ENCODE data around the gene CLRN1. TPM values are rescaled to one million over a fixed set of nuclear protein-coding genes. Genes with fewer than 3 reads are reported as not detected.

Gene CLRN1
- total RNA-seq, 2 experiments from 2014 or later: not detected

DNA sequence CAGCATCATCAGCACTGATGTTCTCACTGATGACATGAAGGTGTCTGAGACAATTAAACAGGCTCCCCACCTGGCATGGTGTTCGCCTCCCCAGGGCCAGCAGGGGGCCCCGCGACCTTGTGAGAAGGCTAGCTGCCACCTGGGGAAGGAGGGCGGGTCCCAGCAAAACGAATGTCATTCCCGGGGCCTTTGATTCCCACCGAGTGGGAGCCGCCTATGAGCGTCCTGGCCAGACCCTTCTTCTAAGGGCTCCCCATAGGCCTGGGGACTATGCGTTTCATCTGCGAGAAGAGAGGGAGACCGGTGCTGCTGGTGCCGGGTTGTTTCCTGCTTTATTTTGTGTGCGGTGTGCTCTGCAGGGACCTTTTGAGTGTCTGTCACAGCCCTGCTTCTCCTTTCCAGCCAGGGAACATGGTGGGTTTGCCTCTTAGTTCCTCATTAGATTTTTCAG is 46.8 kb downstream of the CLRN1 start:
- peak; percentile 84 for ATAC-seq (ENCODE audit: low read depth)
- H3K9me3 Mint-ChIP-seq: no peaks in the 10 kb centered on the region
- H3K36me3 Mint-ChIP-seq: no peaks in the 10 kb centered on the region
- peaks cover 3% of the 10 kb centered on the region for H3K4me1 Mint-ChIP-seq
- H3K4me3 Mint-ChIP-seq: peak overlapping the region; percentile 61
- DNase-seq: peak; percentile 68
- POLR2A ChIA-PET: no interaction called here
- peaks cover 15% of the 10 kb centered on the region for H3K27me3 Mint-ChIP-seq
- H3K27ac Mint-ChIP-seq: no peak overlapping the region

GRCh38 chr3:150922611-150923010 is 49.9 kb downstream of the CLRN1 start:
- Mint-ChIP-seq H3K27me3 (peaks cover 14% of the 10 kb centered on the region), H3K27ac (no peak overlapping the region), H3K4me1 (peaks cover 3% of the 10 kb centered on the region), H3K9me3 (no peaks in the 10 kb centered on the region), H3K4me3 (no peak overlapping the region), H3K36me3 (no peaks in the 10 kb centered on the region)
- DNase-seq (no peak), ATAC-seq (ENCODE audit: low read depth) (no peak)
- POLR2A ChIA-PET: no interaction called here

- peaks cover 14% of the 10 kb centered on the region for H3K27me3 Mint-ChIP-seq
Observed at GRCh38 chr3:150921209-150921608, 51.3 kb downstream of the CLRN1 start.

DNA sequence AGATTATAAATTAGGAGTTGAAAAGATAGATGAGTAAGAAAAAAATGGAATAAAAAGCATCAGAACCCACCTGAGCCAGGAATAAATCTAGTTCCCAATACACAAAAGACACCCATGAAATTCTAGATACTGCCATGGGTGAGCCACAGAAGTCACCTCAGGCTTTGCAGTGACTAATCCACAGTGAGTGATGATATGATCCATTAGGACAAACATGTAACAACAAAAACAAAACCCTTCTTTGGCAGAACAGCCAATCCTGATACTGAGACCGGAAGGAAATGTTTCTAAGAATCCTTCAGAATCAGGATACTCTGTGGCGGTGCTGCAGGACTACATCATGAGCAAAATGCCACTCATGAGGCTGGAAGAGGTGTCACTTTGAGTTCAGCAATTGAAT is 52.3 kb downstream of the CLRN1 start:
- Mint-ChIP-seq H3K36me3 (no peaks in the 10 kb centered on the region), H3K27ac (no peak overlapping the region), H3K4me3 (no peak overlapping the region), H3K9me3 (no peaks in the 10 kb centered on the region), H3K27me3 (peaks cover 14% of the 10 kb centered on the region), H3K4me1 (no peaks in the 10 kb centered on the region)
- ATAC-seq (ENCODE audit: low read depth) (no peak), DNase-seq (no peak)
- POLR2A ChIA-PET: no interaction called here

More at GRCh38 chr3:150921209-150921608, 51.3 kb downstream of the CLRN1 start:
- no peak for ATAC-seq (ENCODE audit: low read depth)
- H3K36me3 Mint-ChIP-seq: no peaks in the 10 kb centered on the region
- no peak overlapping the region for H3K4me3 Mint-ChIP-seq
- no peaks in the 10 kb centered on the region for H3K9me3 Mint-ChIP-seq
- POLR2A ChIA-PET: no interaction called here
- no peak for DNase-seq
- H3K4me1 Mint-ChIP-seq: peaks cover 3% of the 10 kb centered on the region
- H3K27ac Mint-ChIP-seq: no peak overlapping the region

DNA sequence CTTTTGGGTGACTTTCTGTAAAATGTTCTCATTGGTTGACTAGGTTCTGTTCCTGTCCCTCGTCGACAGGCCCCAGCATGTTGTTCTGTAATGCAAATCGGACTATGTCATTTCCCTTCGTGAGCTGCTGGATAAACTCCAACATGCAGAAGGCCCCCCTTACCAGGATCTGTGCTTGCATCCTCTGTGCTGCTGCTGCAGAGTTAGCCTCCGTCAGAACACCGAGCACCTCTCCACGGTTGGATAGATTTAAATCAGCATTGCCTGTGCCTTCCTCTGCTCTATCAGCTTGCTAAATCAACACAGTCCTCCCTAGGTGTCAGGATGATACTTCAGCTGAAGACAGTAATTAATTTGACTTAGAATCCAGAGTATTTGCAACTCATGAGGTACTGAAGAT is 54.6 kb downstream of the CLRN1 start:
- H3K36me3 Mint-ChIP-seq: no peaks in the 10 kb centered on the region
- no peaks in the 10 kb centered on the region for H3K9me3 Mint-ChIP-seq
- DNase-seq: no peak
- H3K4me3 Mint-ChIP-seq: no peak overlapping the region
- peaks cover 8% of the 10 kb centered on the region for H3K27me3 Mint-ChIP-seq
- ATAC-seq (ENCODE audit: low read depth): no peak
- H3K4me1 Mint-ChIP-seq: no peaks in the 10 kb centered on the region
- POLR2A ChIA-PET: no interaction called here
- H3K27ac Mint-ChIP-seq: no peak overlapping the region

GRCh38 chr3:150913133-150913922 is 59.2 kb downstream of the CLRN1 start:
- DNase-seq: no peak
- Mint-ChIP-seq H3K4me3 (no peak overlapping the region), H3K27ac (no peak overlapping the region), H3K9me3 (no peaks in the 10 kb centered on the region), H3K36me3 (no peaks in the 10 kb centered on the region), H3K27me3 (peaks cover 8% of the 10 kb centered on the region), H3K4me1 (no peaks in the 10 kb centered on the region)
- POLR2A ChIA-PET: no interaction called here
- ATAC-seq (ENCODE audit: low read depth): no peak

GRCh38 chr3:150912501-150912900 is 60.0 kb downstream of the CLRN1 start:
- H3K27me3 Mint-ChIP-seq: peaks cover 13% of the 10 kb centered on the region
- no peaks in the 10 kb centered on the region for H3K36me3 Mint-ChIP-seq
- ATAC-seq (ENCODE audit: low read depth): no peak

GRCh38 chr3:150911771-150912170 is 60.8 kb downstream of the CLRN1 start:
- Mint-ChIP-seq H3K9me3 (no peaks in the 10 kb centered on the region), H3K27me3 (peaks cover 17% of the 10 kb centered on the region), H3K4me1 (no peaks in the 10 kb centered on the region), H3K4me3 (no peak overlapping the region), H3K27ac (no peak overlapping the region), H3K36me3 (no peaks in the 10 kb centered on the region)
- POLR2A ChIA-PET: no interaction called here
- ATAC-seq (ENCODE audit: low read depth) (no peak), DNase-seq (no peak)

More at GRCh38 chr3:150912501-150912900, 60.0 kb downstream of the CLRN1 start:
- Mint-ChIP-seq H3K4me3 (no peak overlapping the region), H3K27ac (no peak overlapping the region), H3K9me3 (no peaks in the 10 kb centered on the region), H3K4me1 (no peaks in the 10 kb centered on the region)
- POLR2A ChIA-PET: no interaction called here
- DNase-seq: no peak

GRCh38 chr3:150906461-150906860 is 66.1 kb downstream of the CLRN1 start:
- Mint-ChIP-seq H3K9me3 (no peaks in the 10 kb centered on the region), H3K36me3 (no peaks in the 10 kb centered on the region), H3K27me3 (peaks cover 41% of the 10 kb centered on the region), H3K4me3 (no peak overlapping the region), H3K27ac (no peak overlapping the region), H3K4me1 (no peaks in the 10 kb centered on the region)
- POLR2A ChIA-PET: no interaction called here
- ATAC-seq (ENCODE audit: low read depth): no peak
- DNase-seq: no peak

GRCh38 chr3:150905746-150906145 is 66.8 kb downstream of the CLRN1 start:
- POLR2A ChIA-PET: no interaction called here
- Mint-ChIP-seq H3K27ac (no peak overlapping the region), H3K4me3 (no peak overlapping the region), H3K4me1 (no peaks in the 10 kb centered on the region), H3K36me3 (no peaks in the 10 kb centered on the region), H3K27me3 (peaks cover 42% of the 10 kb centered on the region), H3K9me3 (no peaks in the 10 kb centered on the region)
- DNase-seq (no peak), ATAC-seq (ENCODE audit: low read depth) (no peak)

DNA sequence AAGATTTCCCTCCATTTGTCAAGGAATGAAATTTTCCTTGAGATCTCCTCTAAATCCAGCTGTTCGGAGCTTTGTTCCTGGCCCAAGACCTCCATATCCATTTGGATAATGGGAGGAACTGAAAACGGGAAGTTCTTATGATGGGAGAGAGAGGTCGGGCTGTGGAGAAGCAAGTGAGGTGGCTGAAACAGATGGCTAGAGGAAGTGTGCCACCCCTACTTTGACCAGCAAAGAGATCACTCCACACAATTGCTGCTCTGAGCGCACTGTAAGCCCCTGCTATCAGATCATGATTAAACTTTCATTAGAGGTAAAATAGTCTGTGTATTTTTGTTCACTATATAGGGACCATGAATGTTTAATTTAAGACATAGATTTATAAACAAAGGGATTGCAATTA is 67.2 kb downstream of the CLRN1 start, which contains the start of gene MINDY4B:
MINDY4B (minus strand) TSS at position 101 of the 400 bp plus-strand sequence; CDS start at position 101, 0 bp downstream.
- H3K4me3 Mint-ChIP-seq: no peak within 1 kb of the TSS
- no peaks in the 10 kb centered on the region for H3K9me3 Mint-ChIP-seq
- POLR2A ChIA-PET: no interaction called here
- H3K4me1 Mint-ChIP-seq: no peaks in the 10 kb centered on the region
- H3K36me3 Mint-ChIP-seq: no peaks in the 10 kb centered on the region
- peaks cover 42% of the 10 kb centered on the region for H3K27me3 Mint-ChIP-seq
- no peak within 1 kb of the TSS for H3K27ac Mint-ChIP-seq
- ATAC-seq (ENCODE audit: low read depth) (no peak), DNase-seq (no peak)

GRCh38 chr3:150902988-150903387 is 69.5 kb downstream of the CLRN1 start:
- H3K9me3 Mint-ChIP-seq: no peaks in the 10 kb centered on the region
- no peak overlapping the region for H3K27ac Mint-ChIP-seq
- DNase-seq (no peak), ATAC-seq (ENCODE audit: low read depth) (no peak)
- H3K36me3 Mint-ChIP-seq: no peaks in the 10 kb centered on the region
- H3K4me3 Mint-ChIP-seq: no peak overlapping the region
- POLR2A ChIA-PET: no interaction called here
- H3K27me3 Mint-ChIP-seq: peaks cover 41% of the 10 kb centered on the region
- no peaks in the 10 kb centered on the region for H3K4me1 Mint-ChIP-seq

GRCh38 chr3:150901793-150902192 is 70.7 kb downstream of the CLRN1 start:
- H3K4me3 Mint-ChIP-seq: no peak overlapping the region
- H3K27me3 Mint-ChIP-seq: peaks cover 32% of the 10 kb centered on the region
- no peaks in the 10 kb centered on the region for H3K9me3 Mint-ChIP-seq
- no peak for ATAC-seq (ENCODE audit: low read depth)
- DNase-seq: no peak
- H3K36me3 Mint-ChIP-seq: no peaks in the 10 kb centered on the region
- H3K4me1 Mint-ChIP-seq: no peaks in the 10 kb centered on the region
- POLR2A ChIA-PET: no interaction called here
- H3K27ac Mint-ChIP-seq: no peak overlapping the region

- no peaks in the 10 kb centered on the region for H3K4me1 Mint-ChIP-seq
- H3K9me3 Mint-ChIP-seq: no peaks in the 10 kb centered on the region
- no peak overlapping the region for H3K27ac Mint-ChIP-seq
- H3K36me3 Mint-ChIP-seq: no peaks in the 10 kb centered on the region
- POLR2A ChIA-PET: no interaction called here
- no peak overlapping the region for H3K4me3 Mint-ChIP-seq
- no peak for DNase-seq
- peaks cover 18% of the 10 kb centered on the region for H3K27me3 Mint-ChIP-seq
- no peak for ATAC-seq (ENCODE audit: low read depth)
Observed at GRCh38 chr3:150899141-150899540, 73.4 kb downstream of the CLRN1 start.

All from activated naive CD8-positive, alpha-beta T cell treated with anti-CD3 and anti-CD28 coated beads, Interleukin-2, amount 10 ng/mL, durations not matched to agents 7 days and 5 days (primary cell).